CD14-positive monocyte (primary cell): Measurements from ENCODE around the gene S100A1. TPM values are rescaled to one million over a fixed set of nuclear protein-coding genes. Genes with fewer than 3 reads are reported as not detected.
A peak's percentile ranks its signal among the peaks of the same experiment; 100 is the strongest.
"Not testable (repeated sequence)": the region's sequence is repeated elsewhere in the genome, so short reads cannot be mapped to it uniquely, and the experiment has no call there.

Experiments used
- DNase-seq, 3 donors: peaks; one replicate each; pipeline ENCODE4 v3.0.0-alpha.2; 2011 to 2022
- H2AFZ ChIP-seq: 2 replicates; pipeline ENCODE4 v1.6.0; 2012; ENCODE audit warnings: mild to moderate bottlenecking, low read depth, low read length, inconsistent platforms; ENCODE audit not compliant: insufficient read depth, poor library complexity, severe bottlenecking
- H3K27ac ChIP-seq, 2 donors: 1 replicate in 1 of 2; 2 replicates in 1 of 2; pipeline ENCODE4 v1.5.1; 2012 to 2013; ENCODE audit warnings: low read length in 2 of 2, control low read depth in 1 of 2, inconsistent platforms in 1 of 2, low read depth in 1 of 2, mild to moderate bottlenecking in 1 of 2
- H3K27me3 ChIP-seq, 2 donors: one replicate each; pipeline versions ENCODE4 v1.6.0 to v1.6.1; 2011 to 2013; ENCODE audit warnings: low read length in 2 of 2; ENCODE audit not compliant: control insufficient read depth in 2 of 2, insufficient read depth in 2 of 2
- H3K36me3 ChIP-seq, 2 donors: replicated peaks in 1 of 2; 1 replicate in 1 of 2; 2 replicates in 1 of 2; pipeline versions ENCODE4 v1.5.1 to v1.6.1; 2012 to 2013; ENCODE audit warnings: low read length in 2 of 2, control low read depth in 1 of 2, inconsistent platforms in 1 of 2, mild to moderate bottlenecking in 1 of 2; ENCODE audit not compliant: insufficient read depth in 2 of 2, control insufficient read depth in 1 of 2
- H3K4me1 ChIP-seq, 2 donors: 1 replicate in 1 of 2; 2 replicates in 1 of 2; pipeline versions ENCODE4 v1.5.1 to v1.6.1; 2012 to 2013; ENCODE audit warnings: low read length in 2 of 2, control low read depth in 1 of 2, inconsistent platforms in 1 of 2, mild to moderate bottlenecking in 1 of 2, moderate library complexity in 1 of 2; ENCODE audit not compliant: insufficient read depth in 2 of 2, control insufficient read depth in 1 of 2
- H3K4me2 ChIP-seq: replicated peaks from 2 replicates; pipeline ENCODE3; 2012; ENCODE audit warnings: low read length, moderate library complexity, mild to moderate bottlenecking; ENCODE audit not compliant: poor library complexity, severe bottlenecking; ENCODE audit errors: extremely low read depth
- H3K4me3 ChIP-seq, 3 experiments: fragments of 200-600 bp in 1 of 3; sonication (generic) in 1 of 3; replicated peaks in 1 of 3; 1 replicate in 2 of 3; 2 replicates in 1 of 3; pipeline ENCODE4 v1.5.1; 2011 to 2013; ENCODE audit warnings: low read length in 3 of 3, mild to moderate bottlenecking in 3 of 3, control low read depth in 2 of 3, low read depth in 2 of 3, inconsistent platforms in 1 of 3, moderate library complexity in 1 of 3
- H3K79me2 ChIP-seq: 2 replicates; pipeline ENCODE4 v1.6.0; 2012; ENCODE audit warnings: mild to moderate bottlenecking, control low read depth, inconsistent platforms, low read length, moderate library complexity; ENCODE audit not compliant: insufficient read depth
- H3K9ac ChIP-seq: 2 replicates; pipeline ENCODE4 v1.6.0; 2017; ENCODE audit warnings: low read length, mild to moderate bottlenecking; ENCODE audit not compliant: insufficient read depth, poor library complexity, severe bottlenecking
- H3K9me3 ChIP-seq, 2 donors: replicated peaks in 1 of 2; 1 replicate in 1 of 2; 2 replicates in 1 of 2; pipeline versions ENCODE4 v1.5.1 to v1.6.1; 2012 to 2013; ENCODE audit warnings: low read length in 2 of 2, control low read depth in 1 of 2; ENCODE audit not compliant: control insufficient read depth in 1 of 2, insufficient read depth in 1 of 2
- H4K20me1 ChIP-seq: 2 replicates; pipeline ENCODE4 v1.6.0; 2012; ENCODE audit warnings: mild to moderate bottlenecking, low read length, control low read depth, moderate library complexity; ENCODE audit not compliant: insufficient read depth
- H3K27ac Mint-ChIP-seq, 7 donors: one replicate each; pipeline ENCODE4 v1.8.0; 2020; ENCODE audit warnings: mild to moderate bottlenecking in 7 of 7, mixed read lengths in 7 of 7, moderate library complexity in 6 of 7, inconsistent platforms in 2 of 7
- H3K27me3 Mint-ChIP-seq, 3 donors: one replicate each; pipeline ENCODE4 v1.8.0; 2021 to 2022; ENCODE audit warnings: low read depth in 3 of 3, mild to moderate bottlenecking in 3 of 3, mixed read lengths in 3 of 3, moderate library complexity in 3 of 3, inconsistent platforms in 1 of 3
- H3K36me3 Mint-ChIP-seq, 2 donors: one replicate each; pipeline ENCODE4 v1.8.0; 2020; ENCODE audit warnings: mixed read lengths in 2 of 2, inconsistent platforms in 1 of 2, mild to moderate bottlenecking in 1 of 2
- H3K4me1 Mint-ChIP-seq: one replicate; pipeline ENCODE4 v1.8.0; 2020; ENCODE audit warnings: mild to moderate bottlenecking, mixed read lengths
- H3K4me3 Mint-ChIP-seq, 2 donors: one replicate each; pipeline ENCODE4 v1.8.0; 2020; ENCODE audit warnings: mild to moderate bottlenecking in 2 of 2, mixed read lengths in 2 of 2, moderate library complexity in 1 of 2
- H3K9me3 Mint-ChIP-seq, 7 donors: one replicate each; pipeline ENCODE4 v1.8.0; 2020 to 2022; ENCODE audit warnings: mixed read lengths in 7 of 7, mild to moderate bottlenecking in 6 of 7, moderate library complexity in 6 of 7, inconsistent platforms in 2 of 7
- CTCF ChIP-seq: fragments of 200-600 bp; IDR thresholded peaks from one replicate; pipeline ENCODE4 v1.8.0; 2022; ENCODE audit warnings: antibody characterized with exemption, mild to moderate bottlenecking
- WGBS: methylation state at CpG from one replicate; pipeline ENCODE4 v1.1.5; 2013; ENCODE audit warnings: missing lambda C conversion rate; ENCODE audit not compliant: insufficient coverage; 5-methylcytosine and 5-hydroxymethylcytosine counted together
- intact Hi-C, 2 donors: fragments of 100-400 bp; cut with micrococcal nuclease; formaldehyde crosslinking; loops; one replicate each; pipeline versions ENCODE4 v1.15.0 to v1.15.1; 2023
- polyA plus RNA-seq, 3 donors: library from polyadenylated mRNA; depleted of rRNA in 1 of 3; unstranded in 2 of 3; stranded (reverse) in 1 of 3; fragments of 300-500 nt in 2 of 3; fragments of >200 nt in 1 of 3; fragmentation: Illumina TruSeq in 2 of 3; gene quantifications; 1 replicate in 2 of 3; 2 replicates in 1 of 3; pipeline ENCODE4 v1.2.3, GENCODE V29; 2012 to 2021

The S100A1 gene
- polyA plus RNA-seq, 3 donors = not detected

GRCh38 chr1:153663211-153663610 is 35.0 kb downstream of the S100A1 start:
- no peak overlapping the region for H3K4me2 ChIP-seq
- Mint-ChIP-seq H3K27me3 (no peaks in the 10 kb centered on the region), H3K4me3 (no peak overlapping the region), H3K27ac (peak overlapping the region in 3 of 7 donors; percentile 10 to 50 (median 13)), H3K4me1 (peaks cover 14% of the 10 kb centered on the region), H3K9me3 (no peaks in the 10 kb centered on the region), H3K36me3 (peaks cover 71 to 83% of the 10 kb centered on the region in 2 donors)
- WGBS = 53% methylated on average over 5 of the region's 5 CpGs
- peak in 1 of 3 donors; percentile 16 for DNase-seq
- peaks cover 15 to 19% of the 10 kb centered on the region in 2 donors for H3K4me1 ChIP-seq
- H2AFZ ChIP-seq = no peak overlapping the region
- peak overlapping the region in 1 of 2 donors; percentile 45 for H3K27ac ChIP-seq
- intact Hi-C loops = no loop called here
- TF ChIP-seq CTCF = no peak
- peaks cover 38% of the 10 kb centered on the region for H3K79me2 ChIP-seq
- no peak overlapping the region for H3K4me3 ChIP-seq
- peaks cover 11% of the 10 kb centered on the region for H4K20me1 ChIP-seq
- H3K9me3 ChIP-seq = no peaks in the 10 kb centered on the region
- no peak overlapping the region for H3K9ac ChIP-seq
- no peaks in the 10 kb centered on the region for H3K27me3 ChIP-seq
- H3K36me3 ChIP-seq = peaks cover 76 to 84% of the 10 kb centered on the region in 2 donors

- Mint-ChIP-seq H3K4me1 (peaks cover 18% of the 10 kb centered on the region), H3K36me3 (peaks cover 60 to 69% of the 10 kb centered on the region in 2 donors), H3K27me3 (no peaks in the 10 kb centered on the region), H3K4me3 (no peak overlapping the region), H3K9me3 (no peaks in the 10 kb centered on the region), H3K27ac (no peak overlapping the region)
- intact Hi-C loops = no loop called here
- Histone ChIP-seq H4K20me1 (no peaks in the 10 kb centered on the region), H3K27ac (peak overlapping the region in 1 of 2 donors; percentile 39), H2AFZ (no peak overlapping the region), H3K9ac (no peak overlapping the region), H3K4me1 (peaks cover 14 to 25% of the 10 kb centered on the region in 2 donors), H3K4me2 (no peak overlapping the region), H3K27me3 (no peaks in the 10 kb centered on the region), H3K4me3 (no peak overlapping the region), H3K36me3 (peaks cover 57 to 72% of the 10 kb centered on the region in 2 donors), H3K9me3 (no peaks in the 10 kb centered on the region), H3K79me2 (peaks cover 39% of the 10 kb centered on the region)
- 100% methylated on average over 1 of the region's 4 CpGs for WGBS
- no peak for DNase-seq
- TF ChIP-seq CTCF = no peak
Observed at GRCh38 chr1:153667439-153667838, 39.2 kb downstream of the S100A1 start.

GRCh38 chr1:153668672-153669071 is 40.4 kb downstream of the S100A1 start:
- H3K27me3 Mint-ChIP-seq = not testable (repeated sequence)
- peaks cover 39% of the 10 kb centered on the region for H3K79me2 ChIP-seq

More at GRCh38 chr1:153668672-153669071, 40.4 kb downstream of the S100A1 start:
- Mint-ChIP-seq H3K36me3 (peaks cover 51 to 59% of the 10 kb centered on the region in 2 donors), H3K27ac (peak overlapping the region in 1 of 7 donors; percentile 26), H3K4me1 (peaks cover 17% of the 10 kb centered on the region)
- H2AFZ ChIP-seq, H4K20me1 ChIP-seq, DNase-seq, H3K4me3 Mint-ChIP-seq, H3K9me3 Mint-ChIP-seq, H3K27me3 ChIP-seq, H3K4me3 ChIP-seq, intact Hi-C loops, H3K9me3 ChIP-seq, H3K9ac ChIP-seq, H3K4me2 ChIP-seq, H3K27ac ChIP-seq: not testable (repeated sequence)
- WGBS = 100% methylated on average over 5 of the region's 8 CpGs
- Histone ChIP-seq H3K36me3 (peaks cover 45 to 60% of the 10 kb centered on the region in 2 donors), H3K4me1 (peaks cover 9 to 18% of the 10 kb centered on the region in 2 donors)
